A549 (cell line): ENCODE data around the gene SPRR1B.

Experiments used
- BHLHE40 ChIP-seq: IDR thresholded peaks from 2 replicates; pipeline ENCODE4 v1.6.1; 2012; ENCODE audit warnings: low read depth, low read length, inconsistent platforms
- CHD2 ChIP-seq: fragments of 150-350 bp; IDR thresholded peaks from 2 replicates; pipeline ENCODE4 v1.6.1; 2014; ENCODE audit warnings: low read length; ENCODE audit not compliant: partially characterized antibody
- EP300 ChIP-seq, 2 experiments: fragments of >200 bp; sonication (Bioruptor Twin); formaldehyde crosslinking; IDR thresholded peaks; 2 replicates in 1 of 2; 3 replicates in 1 of 2; pipeline ENCODE4 v1.6.1; 2016 to 2017
- HOXA7 ChIP-seq: fragments of 250-450 bp; sonication (Bioruptor Pico); IDR thresholded peaks from 2 replicates; pipeline ENCODE4 v1.5.0; 2020; ENCODE audit warnings: mild to moderate bottlenecking, moderate library complexity
- MAFK ChIP-seq: fragments of 450-650 bp; IDR thresholded peaks from 2 replicates; pipeline ENCODE4 v1.6.1; 2014; ENCODE audit not compliant: partially characterized antibody
- PHF8 ChIP-seq: fragments of 200-600 bp; sonication (generic); IDR thresholded peaks from 2 replicates; pipeline ENCODE4 v1.6.1; 2016; ENCODE audit warnings: low read depth, mild to moderate bottlenecking, antibody characterized with exemption, moderate library complexity, borderline replicate concordance
- POLR2AphosphoS2 ChIP-seq: conservative IDR thresholded peaks from 2 replicates; pipeline ENCODE4 v1.6.1; 2012; ENCODE audit warnings: low read length, improper control_type of control experiment, inconsistent platforms
- TF ChIP-seq, protein P1 (sequence below): fragments of >200 bp; sonication (Bioruptor Twin); formaldehyde crosslinking; IDR thresholded peaks from 3 replicates; pipeline ENCODE4 v1.5.1; 2016

DNA sequence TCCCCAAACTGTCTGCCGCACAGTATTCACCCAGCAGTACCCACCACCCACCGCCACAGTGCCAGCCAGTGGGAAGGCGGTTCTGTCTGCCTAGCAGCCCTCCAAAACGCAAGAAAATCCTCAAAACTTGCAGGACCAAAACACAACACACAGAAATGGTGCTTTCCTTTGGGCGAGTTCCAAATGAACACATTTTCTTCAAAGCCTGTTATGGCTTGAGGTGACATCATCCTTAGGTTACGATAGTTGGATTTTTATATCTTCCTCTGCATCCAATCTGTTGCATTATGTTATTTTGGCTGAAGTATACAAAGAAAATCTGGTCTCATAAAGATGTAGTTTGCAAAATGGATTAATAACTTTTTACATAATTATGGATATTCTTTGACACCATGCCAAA lies 37.8 kb upstream of the SPRR1B start:
- TF ChIP-seq MAFK = no peak
- no peak for TF ChIP-seq POLR2AphosphoS2
- TF ChIP-seq, protein P1, sequence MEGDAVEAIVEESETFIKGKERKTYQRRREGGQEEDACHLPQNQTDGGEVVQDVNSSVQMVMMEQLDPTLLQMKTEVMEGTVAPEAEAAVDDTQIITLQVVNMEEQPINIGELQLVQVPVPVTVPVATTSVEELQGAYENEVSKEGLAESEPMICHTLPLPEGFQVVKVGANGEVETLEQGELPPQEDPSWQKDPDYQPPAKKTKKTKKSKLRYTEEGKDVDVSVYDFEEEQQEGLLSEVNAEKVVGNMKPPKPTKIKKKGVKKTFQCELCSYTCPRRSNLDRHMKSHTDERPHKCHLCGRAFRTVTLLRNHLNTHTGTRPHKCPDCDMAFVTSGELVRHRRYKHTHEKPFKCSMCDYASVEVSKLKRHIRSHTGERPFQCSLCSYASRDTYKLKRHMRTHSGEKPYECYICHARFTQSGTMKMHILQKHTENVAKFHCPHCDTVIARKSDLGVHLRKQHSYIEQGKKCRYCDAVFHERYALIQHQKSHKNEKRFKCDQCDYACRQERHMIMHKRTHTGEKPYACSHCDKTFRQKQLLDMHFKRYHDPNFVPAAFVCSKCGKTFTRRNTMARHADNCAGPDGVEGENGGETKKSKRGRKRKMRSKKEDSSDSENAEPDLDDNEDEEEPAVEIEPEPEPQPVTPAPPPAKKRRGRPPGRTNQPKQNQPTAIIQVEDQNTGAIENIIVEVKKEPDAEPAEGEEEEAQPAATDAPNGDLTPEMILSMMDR = no peak
- TF ChIP-seq CHD2 = no peak
- TF ChIP-seq PHF8 = no peak
- no peak for TF ChIP-seq HOXA7 (CRISPR knock-in tag)
- no peak for TF ChIP-seq EP300 (IDR thresholded peaks at IDR 0.05)
- no peak for TF ChIP-seq BHLHE40
